Measurements from ENCODE around the gene REX1BD.

DNA sequence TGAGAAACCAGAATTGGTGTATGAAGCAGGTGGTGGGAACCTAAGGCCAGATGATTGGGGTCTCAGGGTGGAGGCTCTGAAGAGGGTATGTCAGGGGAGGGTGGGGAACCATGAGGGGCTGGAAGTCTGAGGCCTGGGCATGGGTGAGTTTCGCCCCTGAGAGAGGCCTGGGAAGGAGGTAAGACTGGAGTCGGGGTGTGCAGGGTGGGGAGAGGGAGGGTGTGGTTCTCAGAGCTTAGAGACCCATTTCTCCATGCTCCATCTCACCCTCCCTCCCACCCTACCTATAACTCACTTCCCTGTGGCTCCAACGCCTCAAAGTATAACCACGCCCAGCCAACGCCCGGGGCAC is 47.2 kb downstream of the REX1BD start:
- TF ChIP-seq, protein P1, sequence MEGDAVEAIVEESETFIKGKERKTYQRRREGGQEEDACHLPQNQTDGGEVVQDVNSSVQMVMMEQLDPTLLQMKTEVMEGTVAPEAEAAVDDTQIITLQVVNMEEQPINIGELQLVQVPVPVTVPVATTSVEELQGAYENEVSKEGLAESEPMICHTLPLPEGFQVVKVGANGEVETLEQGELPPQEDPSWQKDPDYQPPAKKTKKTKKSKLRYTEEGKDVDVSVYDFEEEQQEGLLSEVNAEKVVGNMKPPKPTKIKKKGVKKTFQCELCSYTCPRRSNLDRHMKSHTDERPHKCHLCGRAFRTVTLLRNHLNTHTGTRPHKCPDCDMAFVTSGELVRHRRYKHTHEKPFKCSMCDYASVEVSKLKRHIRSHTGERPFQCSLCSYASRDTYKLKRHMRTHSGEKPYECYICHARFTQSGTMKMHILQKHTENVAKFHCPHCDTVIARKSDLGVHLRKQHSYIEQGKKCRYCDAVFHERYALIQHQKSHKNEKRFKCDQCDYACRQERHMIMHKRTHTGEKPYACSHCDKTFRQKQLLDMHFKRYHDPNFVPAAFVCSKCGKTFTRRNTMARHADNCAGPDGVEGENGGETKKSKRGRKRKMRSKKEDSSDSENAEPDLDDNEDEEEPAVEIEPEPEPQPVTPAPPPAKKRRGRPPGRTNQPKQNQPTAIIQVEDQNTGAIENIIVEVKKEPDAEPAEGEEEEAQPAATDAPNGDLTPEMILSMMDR (conservative IDR thresholded peaks at IDR 0.05), result no peak
- TF ChIP-seq ZFX (IDR thresholded peaks at IDR 0.05), result no peak
